Keratinocyte (primary cell): Measurements from ENCODE around the gene CTNNA2. TPM values are rescaled to one million over a fixed set of nuclear protein-coding genes. Genes with fewer than 3 reads are reported as not detected.

Source experiments
- DNase-seq: peaks from one replicate; pipeline ENCODE4 v3.0.0-alpha.2; 2011; ENCODE audit warnings: low read depth, missing footprints, low spot score
- FAIRE-seq: peaks from 2 replicates; lab custom pipeline; 2011; peaks lifted over from hg19 to GRCh38; lab: Jason Lieb, UNC
- H2AFZ ChIP-seq: 2 replicates; pipeline ENCODE4 v1.6.0; 2012; ENCODE audit warnings: low read length, control low read depth, inconsistent platforms; ENCODE audit not compliant: control insufficient read depth
- H3K27ac ChIP-seq: 2 replicates; pipeline ENCODE4 v1.5.1; 2011; ENCODE audit warnings: low read length; ENCODE audit not compliant: control insufficient read depth, insufficient read depth
- H3K27me3 ChIP-seq: 3 replicates; pipeline ENCODE4 v1.6.0; 2011; ENCODE audit warnings: low read length; ENCODE audit not compliant: control insufficient read depth, insufficient read depth; ENCODE audit errors: extremely low read depth
- H3K36me3 ChIP-seq, 2 experiments: 2 replicates in 1 of 2; 3 replicates in 1 of 2; pipeline ENCODE4 v1.5.1; 2011; ENCODE audit warnings: low read length in 2 of 2, mild to moderate bottlenecking in 1 of 2; ENCODE audit not compliant: control insufficient read depth in 2 of 2, insufficient read depth in 2 of 2; ENCODE audit errors: extremely low read depth in 1 of 2
- H3K4me1 ChIP-seq: 3 replicates; pipeline ENCODE4 v1.5.1; 2011; ENCODE audit warnings: low read length; ENCODE audit not compliant: control insufficient read depth, insufficient read depth; ENCODE audit errors: extremely low read depth
- H3K4me2 ChIP-seq: 3 replicates; pipeline ENCODE4 v1.6.0; 2011; ENCODE audit warnings: low read depth, low read length; ENCODE audit not compliant: control insufficient read depth, insufficient read depth; ENCODE audit errors: extremely low read depth
- H3K4me3 ChIP-seq, 3 experiments: fragments of 200-600 bp in 1 of 3; sonication (generic) in 1 of 3; 2 replicates in 2 of 3; 3 replicates in 1 of 3; pipeline ENCODE4 v1.5.1; 2011 to 2016; ENCODE audit warnings: low read length in 3 of 3, mild to moderate bottlenecking in 3 of 3, control low read depth in 2 of 3, inconsistent platforms in 1 of 3, low read depth in 1 of 3, mixed read lengths in 1 of 3, mixed run types in 1 of 3, moderate library complexity in 1 of 3; ENCODE audit not compliant: control insufficient read depth in 2 of 3, insufficient read depth in 2 of 3; ENCODE audit errors: extremely low read depth in 1 of 3
- H3K79me2 ChIP-seq: 2 replicates; pipeline ENCODE4 v1.6.0; 2012; ENCODE audit warnings: low read length; ENCODE audit not compliant: control insufficient read depth, insufficient read depth
- H3K9ac ChIP-seq: 3 replicates; pipeline ENCODE4 v1.6.0; 2011; ENCODE audit warnings: low read length; ENCODE audit not compliant: control insufficient read depth, insufficient read depth; ENCODE audit errors: extremely low read depth
- H3K9me1 ChIP-seq: 3 replicates; pipeline ENCODE4 v1.6.0; 2011; ENCODE audit warnings: low read length; ENCODE audit not compliant: control insufficient read depth, insufficient read depth; ENCODE audit errors: extremely low read depth
- H3K9me3 ChIP-seq: 2 replicates; pipeline ENCODE4 v1.5.1; 2012; ENCODE audit warnings: low read depth, low read length; ENCODE audit not compliant: control insufficient read depth
- H4K20me1 ChIP-seq: 3 replicates; pipeline ENCODE4 v1.6.0; 2011; ENCODE audit warnings: low read length; ENCODE audit not compliant: control insufficient read depth, insufficient read depth; ENCODE audit errors: extremely low read depth
- EZH2 ChIP-seq: IDR thresholded peaks from one replicate; pipeline ENCODE4 v1.6.1; 2012; ENCODE audit warnings: inconsistent platforms, mild to moderate bottlenecking, low read length, moderate library complexity
- dilution Hi-C: fragments of 300-500 bp; cut with MboI; formaldehyde crosslinking; loops from one replicate; pipeline ENCODE4 v1.7.0; 2020; ENCODE audit warnings: low sequenced_read_pairs; ENCODE audit not compliant: extremely low pct_ligation_motif_present
- polyA plus RNA-seq, 5 experiments: library from polyadenylated mRNA; depleted of rRNA in 3 of 5; stranded (reverse) in 3 of 5; stranded (forward) in 1 of 5; unstranded in 1 of 5; fragments of >200 nt; gene quantifications; 1 replicate in 1 of 5; 2 replicates in 3 of 5; 3 replicates in 1 of 5; pipeline versions ENCODE4 v1.2.1 to v1.2.3, GENCODE V29; 2011 to 2012; ENCODE audit warnings: missing spikeins in 2 of 5, low read depth in 1 of 5, low replicate concordance in 1 of 5
- TF ChIP-seq, protein P1 (sequence below), 3 experiments: IDR thresholded peaks in 1 of 3; conservative IDR thresholded peaks in 1 of 3; optimal IDR thresholded peaks in 1 of 3; 2 replicates in 2 of 3; 3 replicates in 1 of 3; pipeline versions ENCODE3 to v1.5.1; 2011; ENCODE audit warnings: low read length in 3 of 3, mild to moderate bottlenecking in 3 of 3, moderate library complexity in 2 of 3, control low read depth in 1 of 3, inconsistent platforms in 1 of 3; ENCODE audit not compliant: insufficient read depth in 2 of 3; ENCODE audit errors: extremely low read depth in 1 of 3

The CTNNA2 gene
- polyA plus RNA-seq, 1 donor (not counting 4 experiments of a cell fraction or from before 2014, with no cell fraction given): not detected

DNA sequence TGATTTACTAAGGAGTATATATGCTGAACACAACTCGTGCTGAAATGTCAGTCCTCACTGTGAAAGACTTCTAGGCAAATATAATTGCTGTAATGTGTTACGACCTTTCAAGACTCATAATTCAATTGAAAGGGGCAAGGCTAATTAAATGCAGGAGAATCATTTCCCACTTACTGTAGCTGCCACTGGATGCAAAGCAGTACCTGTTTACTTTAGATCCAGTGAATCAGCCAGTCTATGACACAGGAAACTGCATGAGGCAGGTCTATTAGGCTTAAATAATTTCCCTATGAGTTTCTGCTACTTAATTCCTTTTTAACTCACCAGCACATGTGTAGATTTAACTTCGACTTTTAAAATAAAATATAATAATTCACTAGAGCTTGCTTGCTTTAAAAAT is 125.6 kb downstream of the CTNNA2 start:
- dilution Hi-C loops: no loop called here
- Histone ChIP-seq H3K79me2 (no peaks in the 10 kb centered on the region), H3K27me3 (no peaks in the 10 kb centered on the region), H3K9ac (no peak overlapping the region), H3K4me1 (no peaks in the 10 kb centered on the region), H3K9me3 (peaks cover 3% of the 10 kb centered on the region), H3K9me1 (no peaks in the 10 kb centered on the region), H4K20me1 (no peaks in the 10 kb centered on the region), H3K27ac (no peak overlapping the region), H3K36me3 (no peaks in the 10 kb centered on the region), H3K4me2 (no peak overlapping the region), H2AFZ (no peak overlapping the region), H3K4me3 (no peak overlapping the region)
- no peak for FAIRE-seq
- DNase-seq: no peak
- no peak for TF ChIP-seq EZH2
- TF ChIP-seq, protein P1, sequence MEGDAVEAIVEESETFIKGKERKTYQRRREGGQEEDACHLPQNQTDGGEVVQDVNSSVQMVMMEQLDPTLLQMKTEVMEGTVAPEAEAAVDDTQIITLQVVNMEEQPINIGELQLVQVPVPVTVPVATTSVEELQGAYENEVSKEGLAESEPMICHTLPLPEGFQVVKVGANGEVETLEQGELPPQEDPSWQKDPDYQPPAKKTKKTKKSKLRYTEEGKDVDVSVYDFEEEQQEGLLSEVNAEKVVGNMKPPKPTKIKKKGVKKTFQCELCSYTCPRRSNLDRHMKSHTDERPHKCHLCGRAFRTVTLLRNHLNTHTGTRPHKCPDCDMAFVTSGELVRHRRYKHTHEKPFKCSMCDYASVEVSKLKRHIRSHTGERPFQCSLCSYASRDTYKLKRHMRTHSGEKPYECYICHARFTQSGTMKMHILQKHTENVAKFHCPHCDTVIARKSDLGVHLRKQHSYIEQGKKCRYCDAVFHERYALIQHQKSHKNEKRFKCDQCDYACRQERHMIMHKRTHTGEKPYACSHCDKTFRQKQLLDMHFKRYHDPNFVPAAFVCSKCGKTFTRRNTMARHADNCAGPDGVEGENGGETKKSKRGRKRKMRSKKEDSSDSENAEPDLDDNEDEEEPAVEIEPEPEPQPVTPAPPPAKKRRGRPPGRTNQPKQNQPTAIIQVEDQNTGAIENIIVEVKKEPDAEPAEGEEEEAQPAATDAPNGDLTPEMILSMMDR (optimal IDR thresholded peaks at IDR 0.05 in 1 of 3, IDR thresholded peaks at IDR 0.05 in 1 of 3, conservative IDR thresholded peaks at IDR 0.05 in 1 of 3; ENCODE audit: extremely low read depth in 1 of 3, insufficient read depth in 2 of 3, low read length in 3 of 3): no peak

DNA sequence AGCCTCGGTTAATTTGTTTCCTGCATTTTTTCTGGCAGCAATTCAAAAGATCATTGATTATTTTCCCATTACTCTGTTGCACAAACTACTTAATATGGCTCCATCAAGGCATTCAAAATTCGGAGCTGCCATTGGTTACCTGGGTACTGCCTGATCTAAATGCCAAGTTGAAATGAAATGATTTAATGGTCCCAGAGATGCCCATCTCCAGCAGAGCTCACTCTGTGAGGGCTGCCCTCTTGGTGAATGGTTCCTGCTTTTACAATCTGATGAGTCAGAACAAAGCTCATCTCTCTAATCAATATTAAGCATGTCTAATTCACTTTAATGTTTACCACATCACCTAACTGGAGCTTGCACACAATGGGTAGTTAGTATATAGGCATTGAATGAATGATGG is 126.1 kb downstream of the CTNNA2 start:
- Histone ChIP-seq H3K27ac (no peak overlapping the region), H3K4me2 (no peak overlapping the region), H3K9me1 (no peaks in the 10 kb centered on the region), H3K9ac (no peak overlapping the region), H2AFZ (no peak overlapping the region), H3K36me3 (no peaks in the 10 kb centered on the region), H3K27me3 (no peaks in the 10 kb centered on the region), H3K4me1 (no peaks in the 10 kb centered on the region), H3K4me3 (no peak overlapping the region), H3K79me2 (no peaks in the 10 kb centered on the region), H4K20me1 (no peaks in the 10 kb centered on the region), H3K9me3 (peaks cover 3% of the 10 kb centered on the region)
- TF ChIP-seq EZH2: no peak
- TF ChIP-seq, protein P1 (optimal IDR thresholded peaks at IDR 0.05 in 1 of 3, IDR thresholded peaks at IDR 0.05 in 1 of 3, conservative IDR thresholded peaks at IDR 0.05 in 1 of 3; ENCODE audit: extremely low read depth in 1 of 3, insufficient read depth in 2 of 3, low read length in 3 of 3): no peak
- no peak for FAIRE-seq
- no peak for DNase-seq
- dilution Hi-C loops: no loop called here
